Astrocyte (in vitro differentiated cells and primary cell): ENCODE data around the gene HDAC6.

Experiments used
- EZH2 ChIP-seq: IDR thresholded peaks from 2 replicates; pipeline ENCODE4 v1.6.1; 2012; ENCODE audit warnings: mild to moderate bottlenecking, low read length, inconsistent platforms; ENCODE audit not compliant: insufficient read depth
- TF ChIP-seq, protein P1 (sequence below): IDR thresholded peaks from 2 replicates; pipeline ENCODE4 v1.5.1; 2011; ENCODE audit warnings: low read depth, mild to moderate bottlenecking, inconsistent platforms, low read length, moderate library complexity; ENCODE audit not compliant: insufficient read depth

DNA sequence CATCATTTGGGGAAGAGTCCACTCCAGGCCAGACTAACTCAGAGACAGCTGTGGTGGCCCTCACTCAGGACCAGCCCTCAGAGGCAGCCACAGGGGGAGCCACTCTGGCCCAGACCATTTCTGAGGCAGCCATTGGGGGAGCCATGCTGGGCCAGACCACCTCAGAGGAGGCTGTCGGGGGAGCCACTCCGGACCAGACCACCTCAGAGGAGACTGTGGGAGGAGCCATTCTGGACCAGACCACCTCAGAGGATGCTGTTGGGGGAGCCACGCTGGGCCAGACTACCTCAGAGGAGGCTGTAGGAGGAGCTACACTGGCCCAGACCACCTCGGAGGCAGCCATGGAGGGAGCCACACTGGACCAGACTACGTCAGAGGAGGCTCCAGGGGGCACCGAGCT is 21.2 kb downstream of the HDAC6 start:
- TF ChIP-seq, protein P1, sequence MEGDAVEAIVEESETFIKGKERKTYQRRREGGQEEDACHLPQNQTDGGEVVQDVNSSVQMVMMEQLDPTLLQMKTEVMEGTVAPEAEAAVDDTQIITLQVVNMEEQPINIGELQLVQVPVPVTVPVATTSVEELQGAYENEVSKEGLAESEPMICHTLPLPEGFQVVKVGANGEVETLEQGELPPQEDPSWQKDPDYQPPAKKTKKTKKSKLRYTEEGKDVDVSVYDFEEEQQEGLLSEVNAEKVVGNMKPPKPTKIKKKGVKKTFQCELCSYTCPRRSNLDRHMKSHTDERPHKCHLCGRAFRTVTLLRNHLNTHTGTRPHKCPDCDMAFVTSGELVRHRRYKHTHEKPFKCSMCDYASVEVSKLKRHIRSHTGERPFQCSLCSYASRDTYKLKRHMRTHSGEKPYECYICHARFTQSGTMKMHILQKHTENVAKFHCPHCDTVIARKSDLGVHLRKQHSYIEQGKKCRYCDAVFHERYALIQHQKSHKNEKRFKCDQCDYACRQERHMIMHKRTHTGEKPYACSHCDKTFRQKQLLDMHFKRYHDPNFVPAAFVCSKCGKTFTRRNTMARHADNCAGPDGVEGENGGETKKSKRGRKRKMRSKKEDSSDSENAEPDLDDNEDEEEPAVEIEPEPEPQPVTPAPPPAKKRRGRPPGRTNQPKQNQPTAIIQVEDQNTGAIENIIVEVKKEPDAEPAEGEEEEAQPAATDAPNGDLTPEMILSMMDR = no peak
- no peak for TF ChIP-seq EZH2
